ENCODE results near the gene RASGRP4.

- no peak for TF ChIP-seq CTCF (IDR thresholded peaks at IDR 0.05; ENCODE audit: insufficient read depth, low read depth, low read length)
- no peak for TF ChIP-seq EZH2 (IDR thresholded peaks at IDR 0.05; ENCODE audit: insufficient read depth, low read length)
These were observed 51.5 kb downstream of the RASGRP4 start, which contains the start of gene PSMD8 for GRCh38 chr19:38374332-38375097.
